Measurements from ENCODE around the gene ANTXR1. TPM values are rescaled to one million over a fixed set of nuclear protein-coding genes. Genes with fewer than 3 reads are reported as not detected.

ANTXR1 gene
- total and polyA plus RNA-seq, 2 donors from 2014 or later: 7.0 to 42.6 TPM

GRCh38 chr2:69191634-69192033 is 178.7 kb downstream of the ANTXR1 start:
- FAIRE-seq (no peak), DNase-seq (no peak)
- Histone ChIP-seq H3K36me3 (ENCODE audit: control insufficient read depth in 2 of 3, insufficient read depth in 3 of 3, low read length in 3 of 3) (no peaks in the 10 kb centered on the region), H3K9me3 (ENCODE audit: control insufficient read depth in 2 of 3, insufficient read depth in 1 of 3, low read length in 3 of 3) (no peaks in the 10 kb centered on the region), H3K9ac (ENCODE audit: low read length in 3 of 3) (no peak overlapping the region), H3K27ac (ENCODE audit: low read depth in 2 of 2, low read length in 2 of 2) (no peak overlapping the region), H3K4me1 (ENCODE audit: control insufficient read depth in 2 of 3, insufficient read depth in 2 of 3, low read depth in 1 of 3, low read length in 3 of 3) (no peaks in the 10 kb centered on the region), H3K27me3 (ENCODE audit: control insufficient read depth, insufficient read depth, low read length) (no peaks in the 10 kb centered on the region), H3K4me3 (ENCODE audit: low read length in 3 of 3) (no peak overlapping the region)
- no peak for TF ChIP-seq CTCF (IDR thresholded peaks at IDR 0.05; ENCODE audit: borderline replicate concordance, extremely low read depth, insufficient read depth)
- intact Hi-C loops (cut with DNase I): no loop called here

GRCh38 chr2:69192176-69192945 is 179.4 kb downstream of the ANTXR1 start:
- H3K4me3 ChIP-seq (ENCODE audit: low read length in 3 of 3): no peak overlapping the region
- intact Hi-C loops (cut with DNase I): no loop called here
- no peaks in the 10 kb centered on the region for H3K9me3 ChIP-seq (ENCODE audit: control insufficient read depth in 2 of 3, insufficient read depth in 1 of 3, low read length in 3 of 3)
- no peaks in the 10 kb centered on the region for H3K27me3 ChIP-seq (ENCODE audit: control insufficient read depth, insufficient read depth, low read length)
- no peak for TF ChIP-seq CTCF (IDR thresholded peaks at IDR 0.05; ENCODE audit: borderline replicate concordance, extremely low read depth, insufficient read depth)
- no peak overlapping the region for H3K27ac ChIP-seq (ENCODE audit: low read depth in 2 of 2, low read length in 2 of 2)
- no peaks in the 10 kb centered on the region for H3K36me3 ChIP-seq (ENCODE audit: control insufficient read depth in 2 of 3, insufficient read depth in 3 of 3, low read length in 3 of 3)
- no peak for FAIRE-seq
- no peak for DNase-seq
- H3K9ac ChIP-seq (ENCODE audit: low read length in 3 of 3): no peak overlapping the region
- H3K4me1 ChIP-seq (ENCODE audit: control insufficient read depth in 2 of 3, insufficient read depth in 2 of 3, low read depth in 1 of 3, low read length in 3 of 3): no peaks in the 10 kb centered on the region

- TF ChIP-seq CTCF (IDR thresholded peaks at IDR 0.05; ENCODE audit: borderline replicate concordance, extremely low read depth, insufficient read depth): no peak
- H3K36me3 ChIP-seq (ENCODE audit: control insufficient read depth in 2 of 3, insufficient read depth in 3 of 3, low read length in 3 of 3): no peaks in the 10 kb centered on the region
- no peak overlapping the region for H3K27ac ChIP-seq (ENCODE audit: low read depth in 2 of 2, low read length in 2 of 2)
- H3K4me3 ChIP-seq (ENCODE audit: low read length in 3 of 3): no peak overlapping the region
- FAIRE-seq: no peak
- intact Hi-C loops (cut with DNase I): no loop called here
- H3K9ac ChIP-seq (ENCODE audit: low read length in 3 of 3): no peak overlapping the region
- no peaks in the 10 kb centered on the region for H3K9me3 ChIP-seq (ENCODE audit: control insufficient read depth in 2 of 3, insufficient read depth in 1 of 3, low read length in 3 of 3)
- H3K27me3 ChIP-seq (ENCODE audit: control insufficient read depth, insufficient read depth, low read length): no peaks in the 10 kb centered on the region
- DNase-seq: no peak
- no peaks in the 10 kb centered on the region for H3K4me1 ChIP-seq (ENCODE audit: control insufficient read depth in 2 of 3, insufficient read depth in 2 of 3, low read depth in 1 of 3, low read length in 3 of 3)
Measured at GRCh38 chr2:69195706-69196105, 182.7 kb downstream of the ANTXR1 start.
